H1 (cell line): ENCODE data around the gene PAQR5. TPM values are rescaled to one million over a fixed set of nuclear protein-coding genes. Genes with fewer than 3 reads are reported as not detected.

Source experiments
- EP300 ChIP-seq, 2 experiments: IDR thresholded peaks; 1 replicate in 1 of 2; 2 replicates in 1 of 2; pipeline ENCODE4 v1.6.1; 2011 to 2012; ENCODE audit warnings: low read depth in 2 of 2, low read length in 2 of 2, mild to moderate bottlenecking in 2 of 2, borderline replicate concordance in 1 of 2, inconsistent platforms in 1 of 2, moderate library complexity in 1 of 2
- GTF2F1 ChIP-seq: IDR thresholded peaks from 2 replicates; pipeline ENCODE4 v1.6.1; 2012; ENCODE audit warnings: low read depth, low read length, improper control_type of control experiment, borderline replicate concordance
- JUND ChIP-seq: IDR thresholded peaks from 2 replicates; pipeline ENCODE4 v1.6.1; 2011; ENCODE audit warnings: mild to moderate bottlenecking, improper control_type of control experiment, low read length
- NANOG ChIP-seq: IDR thresholded peaks from 2 replicates; pipeline ENCODE4 v1.6.1; 2011; ENCODE audit warnings: low read length, low read depth, mild to moderate bottlenecking, inconsistent platforms; ENCODE audit not compliant: insufficient read depth, poor library complexity, severe bottlenecking
- TEAD4 ChIP-seq: IDR thresholded peaks from 2 replicates; pipeline ENCODE4 v1.6.1; 2012; ENCODE audit warnings: low read depth, low read length, inconsistent platforms, mixed read lengths
- ZNF274 ChIP-seq: IDR thresholded peaks from 2 replicates; pipeline ENCODE4 v1.7.0; 2012; ENCODE audit warnings: low read length, borderline replicate concordance; ENCODE audit errors: extremely low read depth
- polyA plus RNA-seq, 7 experiments: library from polyadenylated mRNA; depleted of rRNA in 3 of 7; stranded (reverse) in 5 of 7; unstranded in 2 of 7; fragments of >200 nt in 5 of 7; fragments of 200-250 nt in 2 of 7; gene quantifications; 1 replicate in 5 of 7; 2 replicates in 1 of 7; 4 replicates in 1 of 7; pipeline versions ENCODE4 v1.2.1 to v1.2.3, GENCODE V29; 2011 to 2013; ENCODE audit warnings: missing spikeins in 2 of 7, mixed read lengths in 2 of 7
- total RNA-seq: library from RNA; stranded (reverse); fragmentation: NEBNext Ultra II Directional; extraction: Animal tissue kit (Norgen Biotek cat#: 25700); gene quantifications from 2 replicates; pipeline ENCODE4 v1.2.1, GENCODE V29; 2021
- TF ChIP-seq, protein P1 (sequence below): IDR thresholded peaks from 2 replicates; pipeline ENCODE4 v1.6.1; 2012; ENCODE audit warnings: low read length, inconsistent platforms
- TF ChIP-seq, protein P2 (sequence below): IDR thresholded peaks from 2 replicates; pipeline ENCODE4 v1.6.1; 2012; ENCODE audit warnings: inconsistent platforms

PAQR5 gene
- total and polyA plus RNA-seq, 2 of the 8 experiments (the other 6 are each of a cell fraction or from before 2014, with no cell fraction given): 8.7 to 18.1 TPM

DNA sequence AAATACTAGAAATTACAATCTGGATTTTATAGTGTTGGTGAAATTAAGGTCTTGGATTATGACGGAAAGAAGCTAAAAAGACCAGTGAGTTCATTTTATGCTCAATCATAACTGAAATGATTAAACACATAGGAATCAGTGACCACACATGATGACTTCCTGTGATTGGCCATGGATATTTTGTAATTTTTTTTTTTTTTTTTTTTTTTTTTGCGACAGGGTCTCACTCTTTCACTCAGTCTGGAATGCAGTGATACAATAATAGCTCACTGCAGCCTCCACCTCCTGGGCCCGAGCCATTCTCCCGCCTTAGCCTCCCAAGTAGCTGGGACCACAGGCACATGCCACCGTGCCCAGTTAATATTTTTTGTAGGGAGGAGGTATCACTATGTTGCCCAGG, 47.4 kb downstream of the PAQR5 start (continued):
- TF ChIP-seq, protein P1, sequence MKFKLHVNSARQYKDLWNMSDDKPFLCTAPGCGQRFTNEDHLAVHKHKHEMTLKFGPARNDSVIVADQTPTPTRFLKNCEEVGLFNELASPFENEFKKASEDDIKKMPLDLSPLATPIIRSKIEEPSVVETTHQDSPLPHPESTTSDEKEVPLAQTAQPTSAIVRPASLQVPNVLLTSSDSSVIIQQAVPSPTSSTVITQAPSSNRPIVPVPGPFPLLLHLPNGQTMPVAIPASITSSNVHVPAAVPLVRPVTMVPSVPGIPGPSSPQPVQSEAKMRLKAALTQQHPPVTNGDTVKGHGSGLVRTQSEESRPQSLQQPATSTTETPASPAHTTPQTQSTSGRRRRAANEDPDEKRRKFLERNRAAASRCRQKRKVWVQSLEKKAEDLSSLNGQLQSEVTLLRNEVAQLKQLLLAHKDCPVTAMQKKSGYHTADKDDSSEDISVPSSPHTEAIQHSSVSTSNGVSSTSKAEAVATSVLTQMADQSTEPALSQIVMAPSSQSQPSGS: no peak
- TF ChIP-seq, protein P2, sequence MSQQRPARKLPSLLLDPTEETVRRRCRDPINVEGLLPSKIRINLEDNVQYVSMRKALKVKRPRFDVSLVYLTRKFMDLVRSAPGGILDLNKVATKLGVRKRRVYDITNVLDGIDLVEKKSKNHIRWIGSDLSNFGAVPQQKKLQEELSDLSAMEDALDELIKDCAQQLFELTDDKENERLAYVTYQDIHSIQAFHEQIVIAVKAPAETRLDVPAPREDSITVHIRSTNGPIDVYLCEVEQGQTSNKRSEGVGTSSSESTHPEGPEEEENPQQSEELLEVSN: no peak
- TF ChIP-seq GTF2F1 (no peak), TEAD4 (no peak), NANOG (no peak), EP300 (IDR thresholded peaks at IDR 0.05; ENCODE audit: borderline replicate concordance in 1 of 2, low read depth in 2 of 2, low read length in 2 of 2) (no peak), ZNF274 (no peak), JUND (no peak)
